HG02642 (cell line): ENCODE measurements around the gene C1orf159.
"Not testable (repeated sequence)": the region's sequence is repeated elsewhere in the genome, so short reads cannot be mapped to it uniquely, and the experiment has no call there.

Source experiments
- ATAC-seq: cut with Tn5 transposase; IDR thresholded peaks from one replicate; pipeline ENCODE4 v1.9.1; 2021; ENCODE audit warnings: mild to moderate bottlenecking; ENCODE audit not compliant: unreplicated experiment, poor library complexity

Gene C1orf159

DNA sequence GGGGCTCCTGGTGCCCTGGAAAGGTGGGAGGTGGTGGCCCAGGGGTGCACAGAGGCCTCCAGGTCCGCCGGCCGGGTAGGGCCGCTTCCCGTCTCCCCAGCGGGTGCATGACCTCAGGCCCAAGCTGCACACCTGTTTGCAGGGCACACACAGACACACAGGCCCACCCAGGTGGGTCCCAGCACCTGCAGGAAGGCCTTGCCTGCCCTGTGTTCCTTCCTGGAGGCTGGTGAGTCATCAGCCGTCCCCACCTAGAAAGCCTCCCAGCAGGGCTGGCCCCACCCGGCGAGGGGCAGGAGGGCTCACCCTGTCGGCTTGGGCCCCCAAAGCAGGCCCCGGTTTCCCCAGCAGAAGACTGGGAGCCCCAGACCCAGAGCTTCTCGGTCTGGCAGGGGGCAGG lies 34.2 kb upstream of the C1orf159 start:
- ATAC-seq = no peak

DNA sequence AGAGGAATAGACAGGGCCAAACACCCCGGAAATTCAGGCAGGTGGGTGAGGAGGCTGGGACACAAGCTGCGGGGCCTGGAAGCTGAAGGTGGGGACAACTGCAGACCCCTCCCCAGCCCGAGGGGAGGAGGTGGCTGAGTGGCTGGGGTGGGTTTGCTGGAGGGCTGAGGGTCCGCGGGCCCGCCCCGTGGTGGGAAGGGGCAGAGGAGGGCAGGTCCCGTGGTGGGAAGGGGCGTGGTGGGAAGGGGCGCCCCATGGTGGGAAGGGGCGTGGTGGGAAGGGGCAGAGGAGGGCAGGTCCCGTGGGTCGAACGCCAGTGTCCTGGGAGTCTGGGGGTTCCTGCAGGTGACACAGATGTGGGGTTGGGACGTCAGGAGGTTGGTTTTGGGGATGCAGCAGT lies 33.5 kb upstream of the C1orf159 start:
- ATAC-seq = no peak

DNA sequence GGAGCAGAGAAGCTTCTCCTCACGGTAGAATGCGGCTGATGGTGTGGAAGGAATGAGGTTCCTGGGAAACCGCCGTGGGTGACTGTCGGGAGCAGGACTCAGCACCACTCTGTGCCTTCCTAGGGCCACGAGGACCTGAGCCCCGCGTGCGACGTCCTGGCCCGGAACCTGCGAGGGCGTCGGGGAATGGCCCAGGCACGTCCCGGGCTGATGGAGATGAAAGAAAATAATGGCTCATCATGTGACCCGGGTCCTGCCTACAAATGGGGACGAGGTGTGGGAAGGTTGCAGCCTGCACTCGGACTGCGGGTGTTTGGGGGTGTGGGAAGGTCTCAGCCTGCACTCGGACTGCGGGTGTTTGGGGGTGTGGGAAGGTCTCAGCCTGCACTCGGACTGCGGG lies 32.7 kb upstream of the C1orf159 start:
- no peak for ATAC-seq

DNA sequence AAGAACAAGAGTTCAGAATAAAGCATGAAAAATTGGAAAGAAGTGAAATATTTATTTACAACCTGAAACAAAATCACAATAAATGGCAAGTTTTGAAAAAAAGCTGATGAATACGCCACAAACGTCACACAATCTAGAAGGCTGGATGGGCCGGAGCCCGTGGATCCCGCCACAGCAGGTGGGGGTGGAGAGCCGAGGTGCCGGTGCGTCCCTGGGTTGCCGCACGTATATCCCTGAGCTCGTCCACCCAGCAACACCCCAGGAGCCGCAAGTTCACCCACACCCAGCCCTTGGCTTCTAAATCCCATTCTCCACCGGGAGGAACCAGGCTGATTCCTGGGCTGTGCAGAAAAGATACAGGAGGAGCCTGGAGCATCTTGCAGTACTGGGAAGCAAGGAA lies 32.2 kb upstream of the C1orf159 start:
- ATAC-seq = no peak

GRCh38 chr1:1146596-1146995 lies 30.7 kb upstream of the C1orf159 start:
- ATAC-seq = no peak

DNA sequence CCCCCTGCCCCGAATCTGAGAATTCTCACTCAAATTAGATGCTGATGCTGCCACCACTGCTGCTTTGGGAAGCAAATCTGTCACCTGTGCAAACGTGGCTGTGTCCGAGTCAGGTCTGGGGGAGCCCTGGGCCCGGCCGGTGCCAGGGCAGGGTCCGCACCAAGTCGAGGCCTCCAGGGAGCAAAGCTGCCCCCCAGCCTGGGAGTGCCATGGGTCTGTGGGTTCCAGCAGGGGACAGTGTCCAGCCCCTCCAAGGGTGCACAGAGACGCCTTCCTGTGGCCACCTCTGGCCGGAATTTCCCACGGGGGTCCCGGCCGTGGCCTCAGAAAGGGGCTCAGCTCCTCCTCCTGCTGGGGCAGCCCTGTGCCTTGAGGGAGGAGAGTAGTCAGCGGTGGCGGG lies 30.1 kb upstream of the C1orf159 start:
- ATAC-seq = no peak

GRCh38 chr1:1145547-1145914 lies 29.6 kb upstream of the C1orf159 start:
- no peak for ATAC-seq

GRCh38 chr1:1144843-1145546 lies 29.1 kb upstream of the C1orf159 start:
- no peak for ATAC-seq

DNA sequence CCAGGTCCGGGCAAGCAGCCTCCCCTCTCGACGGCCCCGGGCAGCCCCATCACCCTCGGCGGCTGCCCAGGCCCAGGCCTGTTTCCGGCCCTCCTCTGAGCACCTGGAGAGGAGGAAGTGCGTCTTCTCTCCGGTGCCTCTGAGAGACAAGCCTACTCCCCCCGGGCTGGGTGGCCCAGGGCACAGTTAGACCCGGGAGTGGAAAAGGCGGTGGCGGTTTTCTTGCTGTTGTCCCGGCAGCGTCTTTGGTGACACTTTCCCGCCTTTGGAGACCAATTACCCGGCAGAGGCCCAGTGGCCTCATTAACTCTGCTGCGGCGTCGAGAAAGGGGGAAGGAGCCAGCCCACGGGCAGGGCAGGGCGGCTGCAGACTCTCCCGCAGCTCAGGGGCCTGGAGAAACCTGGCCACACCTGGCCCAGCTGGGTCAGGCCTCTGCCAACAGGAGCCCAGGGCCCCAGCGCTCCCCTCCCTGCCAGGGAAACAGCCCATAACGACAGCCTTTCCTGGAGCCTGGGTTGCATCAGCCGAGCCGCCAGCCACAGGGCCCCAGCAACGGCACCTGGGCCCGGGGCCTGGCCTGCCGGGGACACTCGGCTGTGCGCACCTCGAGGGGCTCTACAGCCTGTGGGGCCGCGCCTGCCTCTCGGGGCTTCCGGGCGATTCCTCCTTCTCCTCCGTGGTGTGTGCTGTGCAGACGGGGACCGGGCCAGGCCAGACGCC lies 28.4 kb upstream of the C1orf159 start:
- ATAC-seq = no peak

DNA sequence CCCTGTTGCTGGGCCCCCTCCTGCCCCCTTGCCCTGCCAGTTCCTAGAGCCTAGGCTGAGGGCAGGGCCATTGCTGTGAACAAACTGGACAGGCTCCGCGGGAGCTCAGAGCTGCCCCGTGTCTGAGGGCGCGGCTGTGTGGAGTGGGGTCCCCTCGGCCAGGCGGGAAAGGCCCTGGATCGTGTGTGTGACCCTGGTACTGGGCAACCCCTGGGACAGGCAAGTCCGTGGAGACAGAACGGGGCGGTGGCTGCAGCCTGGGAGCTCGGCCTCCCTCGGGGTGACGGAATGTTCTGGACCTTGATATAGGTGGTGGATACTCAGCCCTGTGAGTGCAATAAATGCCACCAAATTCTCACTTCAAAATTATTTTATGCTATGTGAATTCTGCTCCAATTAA lies 27.7 kb upstream of the C1orf159 start:
- no peak for ATAC-seq

GRCh38 chr1:1142844-1143243 lies 27.0 kb upstream of the C1orf159 start:
- no peak for ATAC-seq

GRCh38 chr1:1142352-1142751 lies 26.5 kb upstream of the C1orf159 start:
- ATAC-seq = not testable (repeated sequence)

- ATAC-seq = no peak
Measured at GRCh38 chr1:1141911-1142250, 26.0 kb upstream of the C1orf159 start.

DNA sequence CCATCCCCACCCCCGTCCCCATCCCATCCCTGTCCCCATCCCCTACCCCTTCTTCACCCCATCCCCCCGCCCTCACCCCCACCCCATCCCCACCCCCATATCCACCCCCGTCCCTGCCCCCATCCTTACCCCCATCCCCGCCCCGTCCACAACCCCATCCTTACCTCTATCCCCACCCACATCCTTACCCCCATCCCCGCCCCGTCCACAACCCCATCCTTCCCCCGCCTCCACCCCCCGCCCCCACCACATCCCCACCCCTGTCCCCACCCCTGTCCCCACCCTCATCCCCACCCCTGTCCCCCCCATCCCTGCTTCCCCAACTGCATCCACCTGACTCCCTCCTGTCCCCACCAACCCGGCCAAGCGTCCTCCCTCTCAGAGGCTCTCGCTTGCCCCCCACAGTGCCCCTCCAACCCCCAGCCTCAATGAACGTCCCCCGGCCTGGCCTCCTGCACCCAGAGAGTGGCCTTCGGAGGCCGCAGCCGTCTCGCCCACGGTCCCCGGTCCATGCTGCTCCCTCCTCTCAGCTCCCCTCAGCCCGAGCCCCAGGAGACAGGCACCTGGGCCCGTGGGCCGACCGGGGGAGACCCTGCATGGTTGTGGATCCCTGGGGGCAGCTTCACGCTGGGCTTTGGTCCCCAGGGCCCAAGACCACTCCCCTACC lies 25.5 kb upstream of the C1orf159 start:
- no peak for ATAC-seq

- no peak for ATAC-seq
Measured at GRCh38 chr1:1140673-1141072, 24.8 kb upstream of the C1orf159 start.

DNA sequence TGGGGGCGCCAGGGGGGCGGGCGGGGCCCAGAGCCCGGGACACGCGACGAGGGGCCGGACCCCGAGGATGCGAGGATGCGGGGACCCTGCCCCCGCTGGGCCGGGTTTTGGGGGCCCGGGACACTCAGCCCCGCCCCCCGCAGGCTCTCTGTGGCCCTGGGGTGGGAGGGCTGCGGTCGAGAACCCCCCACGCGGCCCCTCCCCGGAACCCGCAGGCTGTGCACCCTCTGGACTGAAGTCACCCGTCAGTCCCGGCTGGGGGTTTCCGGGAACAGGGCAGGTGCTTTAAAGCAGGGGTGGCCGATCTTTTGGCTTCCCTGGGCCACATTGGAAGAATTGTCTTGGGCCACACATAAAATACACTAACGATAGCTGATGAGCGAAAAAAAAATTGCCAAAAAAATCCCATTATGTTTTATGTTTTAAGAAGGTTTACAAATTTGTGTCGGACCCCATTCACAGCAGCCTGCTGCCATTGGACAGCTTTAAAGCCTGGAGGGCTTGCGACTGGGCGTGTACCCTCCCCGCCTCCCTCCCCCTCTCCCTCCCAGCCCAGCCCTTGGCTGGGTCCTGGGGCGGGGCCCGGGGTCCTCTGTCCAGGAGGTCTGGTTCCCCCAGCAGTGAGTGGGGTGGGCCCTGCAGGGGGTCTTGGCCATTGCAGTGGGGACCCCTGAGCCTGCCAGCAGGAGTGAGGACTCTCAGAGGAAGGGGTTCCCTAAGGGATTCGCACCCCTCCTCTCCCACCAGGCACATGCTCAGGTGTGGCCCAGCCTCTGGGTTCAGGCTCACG lies 21.6 kb upstream of the C1orf159 start:
- ATAC-seq = peak; percentile 47

- peak; percentile 32 for ATAC-seq
Measured at GRCh38 chr1:1136547-1137230, 20.8 kb upstream of the C1orf159 start.

- ATAC-seq = no peak
Measured at GRCh38 chr1:1135339-1136136, 19.6 kb upstream of the C1orf159 start.

DNA sequence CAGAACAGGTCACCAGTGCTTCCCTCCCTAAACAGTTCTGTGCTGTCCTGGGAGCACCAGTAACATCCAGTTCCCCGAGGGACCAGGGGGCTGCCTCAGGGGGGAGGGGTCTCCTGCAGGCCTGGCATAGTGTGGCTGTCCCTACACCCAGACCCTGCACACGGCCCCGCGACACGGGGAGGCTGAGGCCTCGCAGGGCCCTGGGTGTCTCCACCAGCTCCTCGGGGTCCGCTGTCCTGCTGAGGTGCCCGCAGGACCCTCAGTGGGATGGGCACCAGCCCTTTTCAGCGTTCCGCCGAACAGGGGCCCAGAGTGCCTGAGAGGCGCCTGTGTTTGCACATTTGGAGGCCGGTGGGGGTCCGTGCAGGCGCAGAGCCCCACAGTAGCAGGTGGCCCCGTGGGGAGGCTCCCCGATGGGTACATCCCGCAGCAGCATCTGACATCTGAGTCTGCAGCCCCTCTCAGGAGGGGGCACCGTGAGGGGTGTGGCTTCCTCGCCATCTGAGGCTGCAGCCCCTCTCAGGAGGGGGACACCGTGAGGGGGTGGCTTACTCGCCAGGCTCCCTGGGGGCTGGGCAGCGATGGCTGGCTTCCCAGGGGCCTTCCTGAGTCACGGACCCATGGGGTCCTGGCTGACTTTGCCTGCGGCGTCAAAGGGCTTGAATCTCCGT lies 18.5 kb upstream of the C1orf159 start:
- no peak for ATAC-seq
